ENCODE results near the gene TMED4.

DNA sequence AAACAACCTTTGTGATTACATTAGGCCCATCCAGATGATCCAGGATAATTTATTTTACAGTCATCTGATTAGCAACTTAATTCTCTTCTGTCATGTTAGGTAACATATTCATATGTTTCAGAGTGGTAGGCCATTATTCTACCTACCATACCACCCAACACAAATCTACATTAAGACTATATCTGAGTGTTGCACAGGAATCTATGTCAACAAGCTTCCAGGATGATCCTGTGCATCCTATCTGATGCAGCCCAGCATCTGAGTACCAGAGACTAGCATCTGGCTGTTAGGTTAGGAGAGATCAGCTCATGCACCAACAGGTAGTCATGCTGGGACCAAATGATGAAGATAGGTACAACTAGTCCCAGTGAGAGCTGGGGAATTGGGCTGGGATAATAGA lies 7.0 kb downstream of the TMED4 start:
- TF ChIP-seq CTCF (IDR thresholded peaks at IDR 0.05; ENCODE audit: low read length) (no peak), EZH2phosphoT487 (IDR thresholded peaks at IDR 0.05; ENCODE audit: low read length) (no peak), EZH2 (optimal IDR thresholded peaks at IDR 0.05; ENCODE audit: low read depth, low read length) (no peak)
